GM12872 (cell line): ENCODE measurements around the gene GRM4.

Experiments
- CTCF ChIP-seq: IDR thresholded peaks from 3 replicates; pipeline ENCODE4 v1.5.1; 2011; ENCODE audit warnings: low read depth, mild to moderate bottlenecking, low read length, moderate library complexity; ENCODE audit not compliant: insufficient read depth

GRM4 gene

GRCh38 chr6:34154668-34155447 lies 9.0 kb upstream of the GRM4 start:
- TF ChIP-seq CTCF: peak; percentile 96

DNA sequence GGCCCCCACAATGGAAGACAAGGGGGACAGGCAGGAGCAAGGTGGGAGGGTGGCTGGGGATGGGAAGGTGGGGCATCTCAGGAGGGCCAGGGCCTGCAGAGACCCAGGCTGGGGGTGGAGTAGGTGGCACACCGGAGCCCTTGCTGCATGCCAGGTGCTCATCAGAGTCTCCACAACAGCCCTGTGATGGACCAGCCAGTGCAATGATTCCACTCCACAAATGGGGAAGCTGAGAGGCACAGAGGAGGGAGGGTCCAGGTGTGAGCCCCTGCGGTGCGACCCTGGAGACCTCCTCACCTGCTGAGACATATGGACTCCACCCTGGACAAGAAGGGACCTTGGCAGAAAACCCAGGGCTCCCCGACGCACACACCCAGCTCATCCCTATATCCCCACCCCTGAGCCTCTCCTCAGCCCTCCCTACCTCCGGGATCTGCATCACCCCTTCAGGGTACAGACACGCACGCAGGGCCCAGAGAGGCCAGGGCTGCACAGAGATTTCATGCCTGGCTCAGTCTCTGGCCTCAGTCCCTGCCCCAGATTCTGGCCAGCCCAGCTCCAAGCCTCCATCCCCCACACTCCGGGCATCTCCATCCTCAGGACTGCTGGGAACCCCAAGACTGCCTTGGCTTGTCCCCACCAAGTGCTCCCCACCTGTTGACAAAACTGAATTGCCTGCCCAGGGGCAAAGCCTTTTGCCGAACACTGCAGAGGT lies 7.1 kb upstream of the GRM4 start:
- no peak for TF ChIP-seq CTCF

DNA sequence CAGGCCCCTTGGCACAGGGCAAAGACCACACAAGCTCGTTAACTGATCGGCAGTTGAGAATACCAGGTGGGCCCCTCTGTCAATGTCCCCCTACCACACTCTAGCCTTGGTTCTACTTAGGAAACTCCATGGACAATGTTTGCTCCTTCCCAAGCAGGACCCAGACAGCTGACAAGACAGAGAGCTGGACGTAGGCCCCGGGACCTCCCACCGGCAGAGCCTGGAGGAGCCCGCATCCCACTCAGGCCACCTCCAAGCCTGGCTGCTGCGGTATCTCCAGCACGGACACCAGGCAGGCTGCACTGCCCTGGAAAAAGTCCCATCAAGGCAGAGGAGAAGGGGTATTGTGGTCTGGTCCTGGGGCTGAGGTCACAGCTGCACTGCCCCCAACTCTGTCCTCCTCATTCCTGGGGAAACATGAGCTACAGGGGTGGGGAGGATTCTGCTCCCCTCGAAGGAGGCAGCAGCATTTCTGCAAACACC lies 6.2 kb upstream of the GRM4 start:
- TF ChIP-seq CTCF: no peak

DNA sequence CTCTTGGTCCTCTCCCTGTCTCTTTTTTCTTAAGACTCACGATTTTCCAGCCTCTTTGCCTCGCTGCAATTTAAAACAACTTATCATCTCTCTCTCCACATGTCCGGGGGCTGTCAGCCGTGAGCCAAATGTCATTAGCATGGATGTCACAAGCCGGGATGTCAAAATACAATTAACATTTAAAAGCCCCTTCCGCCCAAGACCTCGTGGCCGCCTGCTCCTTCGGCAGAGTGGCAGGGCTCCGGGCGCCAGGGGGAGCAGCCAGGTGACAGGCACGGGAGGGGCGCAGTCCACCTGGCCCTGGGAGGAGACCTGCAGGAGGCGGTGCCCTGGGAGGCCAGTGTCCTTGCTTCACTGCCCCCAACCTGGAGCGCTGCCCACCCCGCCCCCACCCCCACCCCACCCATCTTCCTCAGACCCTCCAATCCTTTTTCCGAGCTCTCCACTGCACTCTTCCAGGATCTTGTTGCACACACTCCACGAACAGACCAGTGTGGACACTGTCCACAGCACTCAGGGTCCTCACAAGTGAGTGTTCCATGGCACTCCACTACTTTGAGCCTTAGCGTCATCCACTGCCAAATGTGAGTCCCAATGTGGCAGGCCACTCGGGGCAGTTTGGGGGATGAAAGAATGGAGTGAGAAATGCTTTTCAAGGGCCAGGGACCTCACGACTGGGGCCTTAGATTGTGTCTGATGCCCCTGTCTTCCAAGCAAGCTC lies 5.6 kb upstream of the GRM4 start:
- TF ChIP-seq CTCF: no peak

DNA sequence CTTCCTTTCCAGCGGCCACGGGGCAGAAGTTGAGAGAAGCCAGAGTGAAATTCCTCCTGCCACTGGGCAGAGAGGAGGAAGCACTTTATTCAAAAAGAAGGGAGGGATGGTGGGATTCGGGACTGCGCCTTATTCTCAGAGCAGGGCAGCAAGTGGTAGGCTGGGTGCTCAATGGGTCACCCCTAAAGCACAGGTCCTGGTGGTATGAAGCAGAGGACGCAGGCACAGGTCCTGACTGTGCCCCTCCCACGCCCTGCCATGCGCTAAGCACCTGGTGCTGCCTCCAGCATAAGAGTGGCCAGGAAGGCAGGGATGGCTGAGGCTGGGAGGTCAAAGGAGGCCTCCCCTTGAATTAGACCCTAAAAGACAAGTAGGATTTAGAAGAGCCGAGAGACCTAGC lies 4.9 kb upstream of the GRM4 start:
- no peak for TF ChIP-seq CTCF

DNA sequence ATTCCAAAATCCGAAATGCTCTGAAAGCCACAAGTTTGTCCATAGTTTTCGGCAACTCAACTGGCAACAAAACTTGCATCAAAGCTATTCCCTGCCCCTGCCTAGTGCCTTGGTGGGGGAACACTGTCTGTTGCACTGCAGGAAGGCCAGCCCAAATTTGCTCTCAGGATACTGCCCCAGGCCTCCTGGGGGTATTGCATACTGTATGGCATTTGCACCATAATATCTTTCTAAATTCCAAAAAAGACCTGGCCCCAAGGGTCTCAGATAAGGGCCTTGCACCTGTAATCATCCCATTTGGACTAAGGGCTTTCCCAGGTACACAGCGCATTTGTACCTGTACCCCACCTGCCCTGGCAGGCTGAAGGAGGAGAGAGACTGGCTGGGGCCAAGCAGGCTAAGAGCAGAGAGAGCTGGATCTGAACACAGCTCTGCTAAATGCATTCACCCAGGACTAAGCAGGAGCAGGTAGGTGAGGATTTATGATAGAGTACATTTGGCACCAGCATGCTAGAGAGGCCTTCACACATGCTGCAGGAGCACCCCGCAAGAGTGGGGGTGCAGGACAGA lies 4.0 kb upstream of the GRM4 start:
- TF ChIP-seq CTCF: no peak

DNA sequence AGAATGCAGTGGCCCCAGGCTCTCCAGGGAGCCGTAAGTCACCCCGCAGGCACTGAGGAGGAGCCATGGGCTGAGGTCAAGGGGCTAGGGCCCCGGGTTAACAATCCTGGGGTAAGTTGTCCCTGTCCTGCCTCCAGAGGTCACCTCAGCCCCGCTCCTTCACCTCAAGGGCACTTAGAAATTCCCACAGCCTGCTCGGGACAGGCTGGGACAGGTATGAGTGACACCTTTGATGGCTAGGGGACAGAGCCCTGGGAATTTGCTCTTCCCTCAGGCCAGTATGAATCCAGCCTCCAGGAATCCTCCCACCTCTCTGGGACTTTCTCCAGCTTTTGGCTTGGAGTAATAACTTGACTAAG lies 3.5 kb upstream of the GRM4 start:
- no peak for TF ChIP-seq CTCF
